C4-2B (cell line): ENCODE data around the gene TMPRSS9.
"Not testable (repeated sequence)": the region's sequence is repeated elsewhere in the genome, so short reads cannot be mapped to it uniquely, and the experiment has no call there.

ENCODE experiments used
- H3K27ac ChIP-seq: fragments of 450-650 bp; 2 replicates; pipeline ENCODE4 v1.5.1; 2017
- CTCF ChIP-seq: fragments of 450-650 bp; conservative IDR thresholded peaks from 2 replicates; pipeline ENCODE4 v1.5.1; 2017; ENCODE audit warnings: mild to moderate bottlenecking
- ZFX ChIP-seq: fragments of 450-650 bp; IDR thresholded peaks from 2 replicates; pipeline ENCODE4 v1.6.1; 2017

The TMPRSS9 gene

GRCh38 chr19:2343289-2343982, 16.6 kb upstream of the TMPRSS9 start:
- no peak overlapping the region for H3K27ac ChIP-seq
- TF ChIP-seq ZFX (no peak), CTCF (no peak)

- H3K27ac ChIP-seq: no peak overlapping the region
- TF ChIP-seq CTCF: no peak
- TF ChIP-seq ZFX: no peak
These were observed 15.6 kb upstream of the TMPRSS9 start for GRCh38 chr19:2344381-2344870.

GRCh38 chr19:2345076-2345475, 15.0 kb upstream of the TMPRSS9 start:
- H3K27ac ChIP-seq: no peak overlapping the region
- TF ChIP-seq ZFX (no peak), CTCF (no peak)

GRCh38 chr19:2345794-2346663, 14.0 kb upstream of the TMPRSS9 start:
- no peak overlapping the region for H3K27ac ChIP-seq
- TF ChIP-seq ZFX: no peak
- no peak for TF ChIP-seq CTCF

GRCh38 chr19:2349818-2350217, 10.2 kb upstream of the TMPRSS9 start:
- not testable (repeated sequence) for H3K27ac ChIP-seq

- H3K27ac ChIP-seq: no peak overlapping the region
- no peak for TF ChIP-seq CTCF
- TF ChIP-seq ZFX: no peak
These were observed 9.4 kb upstream of the TMPRSS9 start for GRCh38 chr19:2350656-2351055.

GRCh38 chr19:2351591-2351990, 8.5 kb upstream of the TMPRSS9 start:
- no peak for TF ChIP-seq CTCF
- no peak for TF ChIP-seq ZFX
- H3K27ac ChIP-seq: no peak overlapping the region
